HG03442 (cell line): ENCODE data around the gene ACAP3.

Experiments
- ATAC-seq: cut with Tn5 transposase; IDR thresholded peaks from one replicate; pipeline ENCODE4 v1.9.1; 2021; ENCODE audit warnings: mild to moderate bottlenecking, moderate library complexity; ENCODE audit not compliant: unreplicated experiment

Gene ACAP3

GRCh38 chr1:1290238-1290731, 17.4 kb downstream of the ACAP3 start:
- ATAC-seq, result no peak

- no peak for ATAC-seq
Measured at GRCh38 chr1:1287288-1288110, 20.2 kb downstream of the ACAP3 start.

GRCh38 chr1:1286313-1287261, 21.1 kb downstream of the ACAP3 start:
- ATAC-seq, result no peak

- no peak for ATAC-seq
Measured at GRCh38 chr1:1285611-1286311, 22.0 kb downstream of the ACAP3 start.

GRCh38 chr1:1285102-1285571, 22.6 kb downstream of the ACAP3 start:
- ATAC-seq, result no peak

- no peak for ATAC-seq
Measured at GRCh38 chr1:1284221-1285101, 23.3 kb downstream of the ACAP3 start.

- ATAC-seq, result no peak
Measured at GRCh38 chr1:1283821-1284220, 23.9 kb downstream of the ACAP3 start.

- no peak for ATAC-seq
Measured at GRCh38 chr1:1282998-1283397, 24.7 kb downstream of the ACAP3 start.

- ATAC-seq, result no peak
Measured at GRCh38 chr1:1281533-1282321, 26.0 kb downstream of the ACAP3 start.

- ATAC-seq, result no peak
Measured at GRCh38 chr1:1280782-1281481, 26.8 kb downstream of the ACAP3 start.

GRCh38 chr1:1279028-1279427, 28.7 kb downstream of the ACAP3 start:
- ATAC-seq, result no peak

- ATAC-seq, result no peak
Measured at GRCh38 chr1:1278620-1279019, 29.1 kb downstream of the ACAP3 start.

GRCh38 chr1:1275836-1276235, 31.9 kb downstream of the ACAP3 start:
- no peak for ATAC-seq

GRCh38 chr1:1274931-1275431, 32.7 kb downstream of the ACAP3 start:
- ATAC-seq, result no peak

GRCh38 chr1:1274299-1274930, 33.3 kb downstream of the ACAP3 start:
- ATAC-seq, result no peak

GRCh38 chr1:1273512-1274298, 34.0 kb downstream of the ACAP3 start, which contains the start of gene UBE2J2:
Gene UBE2J2, minus strand, starts transcription at chr1:1273854. Its CDS starts 5,862 bp downstream, at chr1:1267992.
- peak; percentile 81 for ATAC-seq

- ATAC-seq, result no peak
Measured at GRCh38 chr1:1273209-1273511, 34.6 kb downstream of the ACAP3 start.
